ENCODE measurements around the gene LTO1. TPM values are rescaled to one million over a fixed set of nuclear protein-coding genes. Genes with fewer than 3 reads are reported as not detected.

The LTO1 gene, protein sequence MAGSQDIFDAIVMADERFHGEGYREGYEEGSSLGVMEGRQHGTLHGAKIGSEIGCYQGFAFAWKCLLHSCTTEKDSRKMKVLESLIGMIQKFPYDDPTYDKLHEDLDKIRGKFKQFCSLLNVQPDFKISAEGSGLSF
- polyA plus RNA-seq (2013) = 10.1 and 10.8 TPM in 2 replicates

DNA sequence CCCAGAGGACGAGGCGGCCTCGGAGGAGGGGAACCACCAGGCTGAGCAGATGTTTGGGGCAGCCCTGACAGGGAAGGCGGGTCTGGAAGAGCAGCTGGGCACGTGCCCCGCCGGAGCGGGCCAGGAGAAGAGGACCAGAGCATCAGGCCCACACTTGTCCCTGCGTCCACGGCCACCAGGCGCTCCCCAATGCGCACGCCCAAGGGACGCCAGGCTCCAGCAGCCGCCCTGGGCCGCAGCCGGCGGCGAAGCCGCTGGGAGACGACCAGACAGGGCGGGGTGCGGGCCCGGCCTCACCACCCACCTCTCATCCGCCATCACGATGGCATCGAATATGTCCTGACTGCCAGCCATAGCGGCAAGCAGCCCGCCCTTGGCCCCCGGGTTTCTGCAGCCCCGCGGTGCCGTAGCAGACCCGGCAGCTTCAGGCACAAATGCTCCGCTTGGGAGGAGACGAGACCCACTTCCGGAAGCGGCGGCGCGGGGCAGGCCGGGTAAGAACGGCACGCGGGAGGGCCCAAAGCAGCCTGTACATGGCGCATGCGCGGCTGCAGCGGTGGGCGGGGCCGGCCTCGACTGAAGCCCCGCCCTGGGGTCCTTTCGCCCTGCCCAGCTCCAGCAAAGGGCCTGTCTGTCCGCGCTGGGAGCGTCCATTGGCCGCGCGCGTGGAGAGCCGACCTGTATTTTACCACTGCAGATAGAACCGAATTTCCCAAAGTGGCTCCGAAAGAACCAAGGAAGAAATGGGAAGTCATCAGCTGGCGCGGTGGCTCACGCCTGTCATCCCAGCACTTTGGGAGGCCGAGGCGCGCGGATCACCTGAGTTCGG, at the start of gene LTO1:
TSS of gene LTO1 (minus strand) at position 468 of the 829 bp plus-strand sequence. CDS start at position 354, 114 bp downstream.
- Histone ChIP-seq H4K8ac (ENCODE audit: low read depth, low read length) (peak within 1 kb of the TSS; percentile 96), H4K12ac (ENCODE audit: low read depth, low read length) (peak within 1 kb of the TSS; percentile 88), H3K23ac (ENCODE audit: low read length) (no peak within 1 kb of the TSS), H3K9ac (ENCODE audit: low read length) (peak within 1 kb of the TSS; percentile 99), H2AFZ (ENCODE audit: insufficient read depth, low read length, poor library complexity) (peak within 1 kb of the TSS; percentile 75), H3K4me3 (ENCODE audit: low read depth, low read length) (peak within 1 kb of the TSS; percentile 100), H3K14ac (ENCODE audit: low read length) (peak within 1 kb of the TSS; percentile 89), H3K9me3 (ENCODE audit: insufficient read depth, low read depth, low read length) (no peaks in the 10 kb centered on the region), H3K79me1 (ENCODE audit: low read length) (peaks cover 5% of the 10 kb centered on the region), H2BK12ac (ENCODE audit: low read length) (no peak within 1 kb of the TSS), H2BK5ac (ENCODE audit: low read depth, low read length, poor library complexity) (peak within 1 kb of the TSS; percentile 57), H3K27ac (ENCODE audit: low read depth, low read length) (peak within 1 kb of the TSS; percentile 55), H3K4me1 (ENCODE audit: control insufficient read depth in 1 of 2, insufficient read depth in 2 of 2, low read length in 2 of 2) (peaks cover 4 to 6% of the 10 kb centered on the region in 2 experiments), H3K4me2 (ENCODE audit: low read length) (peak within 1 kb of the TSS; percentile 87), H3K36me3 (ENCODE audit: control insufficient read depth in 1 of 2, insufficient read depth in 2 of 2, low read length in 2 of 2) (peaks cover 10 to 15% of the 10 kb centered on the region in 2 experiments), H3K4ac (ENCODE audit: low read depth, low read length) (peak within 1 kb of the TSS; percentile 85), H2BK120ac (ENCODE audit: insufficient read depth, low read length, poor library complexity) (peak within 1 kb of the TSS; percentile 62), H2AK5ac (ENCODE audit: low read length) (peak within 1 kb of the TSS; percentile 93), H4K91ac (ENCODE audit: low read depth, low read length) (peak within 1 kb of the TSS; percentile 84), H3K18ac (ENCODE audit: low read length) (peak within 1 kb of the TSS; percentile 94), H3K79me2 (ENCODE audit: control insufficient read depth, insufficient read depth, low read length, poor library complexity) (peaks cover 7% of the 10 kb centered on the region), H3K27me3 (ENCODE audit: insufficient read depth, low read length) (no peaks in the 10 kb centered on the region)
- peak; percentile 97 to 99 for DNase-seq
- no CpG with 5 or more reads among the region's 72 CpGs for WGBS (ENCODE audit: extremely low coverage, insufficient coverage, insufficient read length)

DNA sequence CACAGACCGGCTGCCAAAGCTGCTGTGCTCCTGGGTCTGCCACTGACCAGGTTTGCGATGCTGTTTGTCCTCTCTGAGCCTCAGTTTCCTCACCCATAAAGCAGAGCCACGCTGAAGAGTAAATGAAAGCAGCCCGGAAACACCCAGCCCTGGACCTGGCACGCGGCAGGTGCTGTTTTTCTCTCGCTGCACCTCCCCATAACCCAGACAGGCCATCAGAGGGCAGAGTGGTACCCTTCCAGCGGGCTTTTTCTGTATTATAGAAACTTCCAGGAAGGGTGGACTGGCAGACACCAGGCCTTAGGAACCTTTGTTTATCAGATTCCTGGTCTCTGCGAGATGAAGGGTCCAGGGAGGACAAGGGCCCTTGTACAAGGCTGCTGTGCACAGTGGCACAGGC, 46.6 kb upstream of the LTO1 start:
- H3K79me1 ChIP-seq (ENCODE audit: low read length) = peaks cover 5% of the 10 kb centered on the region
- H3K79me2 ChIP-seq (ENCODE audit: control insufficient read depth, insufficient read depth, low read length, poor library complexity) = no peaks in the 10 kb centered on the region
- no peak overlapping the region for H3K4me3 ChIP-seq (ENCODE audit: low read depth, low read length)
- peak in 1 of 2 donors; percentile 19 for DNase-seq
- no peaks in the 10 kb centered on the region for H3K36me3 ChIP-seq (ENCODE audit: control insufficient read depth in 1 of 2, insufficient read depth in 2 of 2, low read length in 2 of 2)
- H3K9me3 ChIP-seq (ENCODE audit: insufficient read depth, low read depth, low read length) = no peaks in the 10 kb centered on the region
- H4K91ac ChIP-seq (ENCODE audit: low read depth, low read length) = no peak overlapping the region
- no peak overlapping the region for H3K4me2 ChIP-seq (ENCODE audit: low read length)
- H3K4ac ChIP-seq (ENCODE audit: low read depth, low read length) = no peak overlapping the region
- no peak overlapping the region for H2BK120ac ChIP-seq (ENCODE audit: insufficient read depth, low read length, poor library complexity)
- H3K4me1 ChIP-seq (ENCODE audit: control insufficient read depth in 1 of 2, insufficient read depth in 2 of 2, low read length in 2 of 2) = peaks cover 8 to 9% of the 10 kb centered on the region in 2 experiments
- no CpG with 5 or more reads among the region's 9 CpGs for WGBS (ENCODE audit: extremely low coverage, insufficient coverage, insufficient read length)
- H4K8ac ChIP-seq (ENCODE audit: low read depth, low read length) = no peak overlapping the region
- H4K12ac ChIP-seq (ENCODE audit: low read depth, low read length) = no peak overlapping the region
- no peaks in the 10 kb centered on the region for H3K27me3 ChIP-seq (ENCODE audit: insufficient read depth, low read length)
- H3K14ac ChIP-seq (ENCODE audit: low read length) = no peak overlapping the region
- no peak overlapping the region for H2BK5ac ChIP-seq (ENCODE audit: low read depth, low read length, poor library complexity)
- no peak overlapping the region for H2AFZ ChIP-seq (ENCODE audit: insufficient read depth, low read length, poor library complexity)
- no peak overlapping the region for H3K27ac ChIP-seq (ENCODE audit: low read depth, low read length)
- H3K18ac ChIP-seq (ENCODE audit: low read length) = no peak overlapping the region
- no peak overlapping the region for H3K9ac ChIP-seq (ENCODE audit: low read length)
- H2AK5ac ChIP-seq (ENCODE audit: low read length) = no peak overlapping the region
- no peak overlapping the region for H3K23ac ChIP-seq (ENCODE audit: low read length)
- no peak overlapping the region for H2BK12ac ChIP-seq (ENCODE audit: low read length)

DNA sequence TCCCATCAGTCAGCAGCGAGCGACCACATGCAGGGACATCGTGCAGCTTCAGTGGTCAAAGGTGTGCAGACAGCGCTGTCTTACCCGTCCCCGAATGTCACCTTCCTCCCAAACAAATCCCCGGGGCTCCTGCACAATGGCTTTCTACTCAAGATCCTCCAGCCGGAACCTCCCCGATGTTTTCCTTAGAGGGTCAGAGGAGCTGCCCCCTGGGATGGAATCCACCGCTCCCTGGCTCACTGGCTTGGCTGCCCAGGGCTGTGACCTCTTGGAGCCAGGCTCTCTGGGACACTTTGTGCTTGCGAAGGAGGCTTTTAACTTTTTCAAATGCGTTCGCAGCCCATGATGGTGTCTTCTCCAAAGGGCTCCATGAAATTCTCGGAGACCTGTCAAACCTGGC, 46.0 kb upstream of the LTO1 start:
- H3K9ac ChIP-seq (ENCODE audit: low read length) = no peak overlapping the region
- no peaks in the 10 kb centered on the region for H3K27me3 ChIP-seq (ENCODE audit: insufficient read depth, low read length)
- H4K8ac ChIP-seq (ENCODE audit: low read depth, low read length) = no peak overlapping the region
- H2AFZ ChIP-seq (ENCODE audit: insufficient read depth, low read length, poor library complexity) = no peak overlapping the region
- H2AK5ac ChIP-seq (ENCODE audit: low read length) = no peak overlapping the region
- no peak overlapping the region for H3K27ac ChIP-seq (ENCODE audit: low read depth, low read length)
- DNase-seq = no peak
- H3K79me1 ChIP-seq (ENCODE audit: low read length) = peaks cover 1% of the 10 kb centered on the region
- no peak overlapping the region for H2BK12ac ChIP-seq (ENCODE audit: low read length)
- H3K79me2 ChIP-seq (ENCODE audit: control insufficient read depth, insufficient read depth, low read length, poor library complexity) = no peaks in the 10 kb centered on the region
- H3K14ac ChIP-seq (ENCODE audit: low read length) = no peak overlapping the region
- peaks cover 4% of the 10 kb centered on the region in 2 experiments for H3K4me1 ChIP-seq (ENCODE audit: control insufficient read depth in 1 of 2, insufficient read depth in 2 of 2, low read length in 2 of 2)
- no peak overlapping the region for H4K91ac ChIP-seq (ENCODE audit: low read depth, low read length)
- no peak overlapping the region for H4K12ac ChIP-seq (ENCODE audit: low read depth, low read length)
- H3K18ac ChIP-seq (ENCODE audit: low read length) = no peak overlapping the region
- no peak overlapping the region for H3K23ac ChIP-seq (ENCODE audit: low read length)
- no peak overlapping the region for H3K4ac ChIP-seq (ENCODE audit: low read depth, low read length)
- no peak overlapping the region for H3K4me2 ChIP-seq (ENCODE audit: low read length)
- H3K4me3 ChIP-seq (ENCODE audit: low read depth, low read length) = no peak overlapping the region
- peaks cover 2% of the 10 kb centered on the region for H3K9me3 ChIP-seq (ENCODE audit: insufficient read depth, low read depth, low read length)
- WGBS (ENCODE audit: extremely low coverage, insufficient coverage, insufficient read length) = no CpG with 5 or more reads among the region's 14 CpGs
- H2BK5ac ChIP-seq (ENCODE audit: low read depth, low read length, poor library complexity) = no peak overlapping the region
- no peak overlapping the region for H2BK120ac ChIP-seq (ENCODE audit: insufficient read depth, low read length, poor library complexity)
- H3K36me3 ChIP-seq (ENCODE audit: control insufficient read depth in 1 of 2, insufficient read depth in 2 of 2, low read length in 2 of 2) = no peaks in the 10 kb centered on the region

DNA sequence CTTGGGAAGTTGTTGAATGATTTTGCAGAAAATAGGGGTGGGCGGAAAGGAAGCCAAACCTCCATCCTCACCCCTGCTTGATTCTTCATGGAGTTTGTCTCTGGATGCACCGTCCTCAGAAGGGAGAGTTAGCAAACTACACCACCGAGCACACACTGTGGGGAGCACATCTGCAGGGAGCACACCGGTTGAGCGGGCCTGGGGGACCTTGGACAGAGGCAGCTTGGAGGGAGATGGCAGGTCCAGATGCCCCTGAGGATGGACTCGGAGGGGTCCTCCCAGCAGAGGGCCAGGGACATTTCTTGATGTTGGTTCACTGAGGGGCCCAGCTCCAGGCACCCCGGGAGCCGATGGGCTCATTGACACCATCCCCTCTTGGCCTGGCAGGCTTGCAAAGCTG, 43.8 kb upstream of the LTO1 start:
- no peak overlapping the region for H3K23ac ChIP-seq (ENCODE audit: low read length)
- no peak overlapping the region for H3K4me3 ChIP-seq (ENCODE audit: low read depth, low read length)
- DNase-seq = no peak
- H3K14ac ChIP-seq (ENCODE audit: low read length) = no peak overlapping the region
- no peaks in the 10 kb centered on the region for H3K79me2 ChIP-seq (ENCODE audit: control insufficient read depth, insufficient read depth, low read length, poor library complexity)
- no peak overlapping the region for H2BK12ac ChIP-seq (ENCODE audit: low read length)
- no peaks in the 10 kb centered on the region for H3K27me3 ChIP-seq (ENCODE audit: insufficient read depth, low read length)
- no peak overlapping the region for H2BK120ac ChIP-seq (ENCODE audit: insufficient read depth, low read length, poor library complexity)
- H4K91ac ChIP-seq (ENCODE audit: low read depth, low read length) = no peak overlapping the region
- H2AFZ ChIP-seq (ENCODE audit: insufficient read depth, low read length, poor library complexity) = no peak overlapping the region
- peaks cover 3% of the 10 kb centered on the region for H3K9me3 ChIP-seq (ENCODE audit: insufficient read depth, low read depth, low read length)
- H3K4ac ChIP-seq (ENCODE audit: low read depth, low read length) = no peak overlapping the region
- no peak overlapping the region for H4K8ac ChIP-seq (ENCODE audit: low read depth, low read length)
- H4K12ac ChIP-seq (ENCODE audit: low read depth, low read length) = no peak overlapping the region
- WGBS (ENCODE audit: extremely low coverage, insufficient coverage, insufficient read length) = no CpG with 5 or more reads among the region's 8 CpGs
- H3K18ac ChIP-seq (ENCODE audit: low read length) = no peak overlapping the region
- H3K27ac ChIP-seq (ENCODE audit: low read depth, low read length) = no peak overlapping the region
- no peaks in the 10 kb centered on the region for H3K36me3 ChIP-seq (ENCODE audit: control insufficient read depth in 1 of 2, insufficient read depth in 2 of 2, low read length in 2 of 2)
- H2AK5ac ChIP-seq (ENCODE audit: low read length) = no peak overlapping the region
- no peak overlapping the region for H2BK5ac ChIP-seq (ENCODE audit: low read depth, low read length, poor library complexity)
- no peak overlapping the region for H3K4me2 ChIP-seq (ENCODE audit: low read length)
- H3K79me1 ChIP-seq (ENCODE audit: low read length) = no peaks in the 10 kb centered on the region
- no peak overlapping the region for H3K9ac ChIP-seq (ENCODE audit: low read length)
- H3K4me1 ChIP-seq (ENCODE audit: control insufficient read depth in 1 of 2, insufficient read depth in 2 of 2, low read length in 2 of 2) = no peaks in the 10 kb centered on the region

Data from trophoblast cell (in vitro differentiated cells and primary cell).